ENCODE results near the gene STX16. TPM values are rescaled to one million over a fixed set of nuclear protein-coding genes. Genes with fewer than 3 reads are reported as not detected.

The STX16 gene
- total RNA-seq, 2 donors from 2014 or later = 91.6 to 114 TPM

GRCh38 chr20:58665606-58666005, 14.5 kb downstream of the STX16 start:
- no peak for DNase-seq
- no peak overlapping the region for H3K9ac ChIP-seq (ENCODE audit: extremely low read depth, low read length, poor library complexity, severe bottlenecking)
- WGBS, 2 experiments (ENCODE audit: insufficient coverage in 1 of 2, insufficient read length in 1 of 2) = 89 to 97% methylated on average over 7 to 11 of the region's 11 CpGs
- H3K9me3 ChIP-seq (ENCODE audit: control insufficient read depth, low read length) = no peaks in the 10 kb centered on the region
- H3K4me1 Mint-ChIP-seq = peaks cover 42% of the 10 kb centered on the region
- H3K36me3 Mint-ChIP-seq (ENCODE audit: low read depth) = peaks cover 40% of the 10 kb centered on the region
- H3K36me3 ChIP-seq (ENCODE audit: control insufficient read depth, insufficient read depth, low read length) = peaks cover 50% of the 10 kb centered on the region
- no peak overlapping the region for H3K27ac Mint-ChIP-seq
- H3K4me3 ChIP-seq (ENCODE audit: low read length) = no peak overlapping the region
- H3K27me3 Mint-ChIP-seq (ENCODE audit: insufficient read depth) = no peaks in the 10 kb centered on the region
- H3K27ac ChIP-seq (ENCODE audit: low read depth, low read length) = no peak overlapping the region
- TF ChIP-seq CTCF (conservative IDR thresholded peaks at IDR 0.05) = no peak
- peaks cover 16% of the 10 kb centered on the region for H3K4me1 ChIP-seq (ENCODE audit: control insufficient read depth, insufficient read depth, low read length)
- no peaks in the 10 kb centered on the region for H3K9me3 Mint-ChIP-seq
- no peaks in the 10 kb centered on the region for H3K27me3 ChIP-seq (ENCODE audit: control insufficient read depth, insufficient read depth, low read length, poor library complexity, severe bottlenecking)
- no peak overlapping the region for H3K4me3 Mint-ChIP-seq

GRCh38 chr20:58666702-58667101, 15.6 kb downstream of the STX16 start:
- H3K9ac ChIP-seq (ENCODE audit: extremely low read depth, low read length, poor library complexity, severe bottlenecking) = no peak overlapping the region
- Mint-ChIP-seq H3K4me1 (peaks cover 46% of the 10 kb centered on the region), H3K36me3 (ENCODE audit: low read depth) (peaks cover 37% of the 10 kb centered on the region), H3K27ac (no peak overlapping the region), H3K27me3 (ENCODE audit: insufficient read depth) (no peaks in the 10 kb centered on the region), H3K9me3 (no peaks in the 10 kb centered on the region), H3K4me3 (no peak overlapping the region)
- peaks cover 16% of the 10 kb centered on the region for H3K4me1 ChIP-seq (ENCODE audit: control insufficient read depth, insufficient read depth, low read length)
- DNase-seq = no peak
- no peaks in the 10 kb centered on the region for H3K9me3 ChIP-seq (ENCODE audit: control insufficient read depth, low read length)
- no peak overlapping the region for H3K4me3 ChIP-seq (ENCODE audit: low read length)
- TF ChIP-seq CTCF (conservative IDR thresholded peaks at IDR 0.05) = no peak
- H3K27ac ChIP-seq (ENCODE audit: low read depth, low read length) = no peak overlapping the region
- H3K36me3 ChIP-seq (ENCODE audit: control insufficient read depth, insufficient read depth, low read length) = peaks cover 41% of the 10 kb centered on the region
- H3K27me3 ChIP-seq (ENCODE audit: control insufficient read depth, insufficient read depth, low read length, poor library complexity, severe bottlenecking) = no peaks in the 10 kb centered on the region
- whole genome bisulfite sequencing, 2 experiments (ENCODE audit: insufficient coverage in 1 of 2, insufficient read length in 1 of 2) = 99% methylated on average over 7 of the region's 7 CpGs; no CpG with 5 or more reads in 1 of the 2 experiments

GRCh38 chr20:58667975-58668374, 16.9 kb downstream of the STX16 start:
- Histone ChIP-seq H3K36me3 (ENCODE audit: control insufficient read depth, insufficient read depth, low read length) (peaks cover 46% of the 10 kb centered on the region), H3K9me3 (ENCODE audit: control insufficient read depth, low read length) (no peaks in the 10 kb centered on the region), H3K27ac (ENCODE audit: low read depth, low read length) (no peak overlapping the region), H3K4me3 (ENCODE audit: low read length) (no peak overlapping the region), H3K27me3 (ENCODE audit: control insufficient read depth, insufficient read depth, low read length, poor library complexity, severe bottlenecking) (no peaks in the 10 kb centered on the region), H3K4me1 (ENCODE audit: control insufficient read depth, insufficient read depth, low read length) (peaks cover 16% of the 10 kb centered on the region), H3K9ac (ENCODE audit: extremely low read depth, low read length, poor library complexity, severe bottlenecking) (no peak overlapping the region)
- DNase-seq = peak; percentile 66
- 95 to 96% methylated on average over 3 to 4 of the region's 5 CpGs for WGBS, 2 experiments (ENCODE audit: insufficient coverage in 1 of 2, insufficient read length in 1 of 2)
- peak; percentile 44 for TF ChIP-seq CTCF (conservative IDR thresholded peaks at IDR 0.05)
- H3K9me3 Mint-ChIP-seq = no peaks in the 10 kb centered on the region
- no peaks in the 10 kb centered on the region for H3K27me3 Mint-ChIP-seq (ENCODE audit: insufficient read depth)
- H3K27ac Mint-ChIP-seq = peak overlapping the region; percentile 64
- no peak overlapping the region for H3K4me3 Mint-ChIP-seq
- H3K4me1 Mint-ChIP-seq = peaks cover 42% of the 10 kb centered on the region
- peaks cover 38% of the 10 kb centered on the region for H3K36me3 Mint-ChIP-seq (ENCODE audit: low read depth)
